Stimulated activated naive CD8-positive, alpha-beta T cell treated with anti-CD3 and anti-CD28 coated beads, Interleukin-15, Interleukin-2, amounts not matched to agents 100 U/mL and 50 U/mL, for 24 hours (primary cell): ENCODE results near the gene EHD4.

Experiments used
- ATAC-seq: fragments of 150-1000 bp; cut with Tn5 transposase; one replicate; pipeline ENCODE4 v1.10.0; 2021
- DNase-seq: peaks from one replicate; pipeline ENCODE4 v3.0.0; 2021

EHD4 gene

GRCh38 chr15:41936649-41937567 is 35.4 kb downstream of the EHD4 start:
- DNase-seq, result peak; percentile 70
- peak; percentile 43 for ATAC-seq

GRCh38 chr15:41936155-41936554 is 36.2 kb downstream of the EHD4 start:
- no peak for DNase-seq
- ATAC-seq, result no peak

- ATAC-seq (peak; percentile 10), DNase-seq (peak; percentile 23)
These were observed 36.8 kb downstream of the EHD4 start for GRCh38 chr15:41935566-41936020.

- peak; percentile 72 for DNase-seq
These were observed 37.5 kb downstream of the EHD4 start for GRCh38 chr15:41934843-41935242.

GRCh38 chr15:41933771-41934170 is 38.6 kb downstream of the EHD4 start:
- DNase-seq (peak; percentile 15), ATAC-seq (no peak)

More at GRCh38 chr15:41934843-41935242, 37.5 kb downstream of the EHD4 start:
- peak; percentile 63 for ATAC-seq

GRCh38 chr15:41933326-41933725 is 39.0 kb downstream of the EHD4 start:
- ATAC-seq (no peak), DNase-seq (no peak)

- DNase-seq, result no peak
- no peak for ATAC-seq
These were observed 39.7 kb downstream of the EHD4 start for GRCh38 chr15:41932511-41933289.

- no peak for DNase-seq
- ATAC-seq, result no peak
These were observed 40.3 kb downstream of the EHD4 start for GRCh38 chr15:41932101-41932500.

- ATAC-seq (no peak), DNase-seq (no peak)
These were observed 41.5 kb downstream of the EHD4 start for GRCh38 chr15:41930867-41931222.

GRCh38 chr15:41930221-41930866 is 42.0 kb downstream of the EHD4 start:
- DNase-seq (no peak), ATAC-seq (no peak)

- peak; percentile 80 for ATAC-seq
- DNase-seq, result peak; percentile 57
These were observed 43.4 kb downstream of the EHD4 start for GRCh38 chr15:41928637-41929620.

GRCh38 chr15:41928100-41928499 is 44.3 kb downstream of the EHD4 start:
- no peak for ATAC-seq
- DNase-seq, result no peak

- DNase-seq (no peak), ATAC-seq (no peak)
These were observed 44.8 kb downstream of the EHD4 start for GRCh38 chr15:41927536-41927935.

- ATAC-seq (peak; percentile 14), DNase-seq (no peak)
These were observed 45.9 kb downstream of the EHD4 start for GRCh38 chr15:41926185-41927056.

- ATAC-seq (no peak), DNase-seq (no peak)
These were observed 47.2 kb downstream of the EHD4 start for GRCh38 chr15:41925086-41925608.

GRCh38 chr15:41923401-41923997 is 48.9 kb downstream of the EHD4 start:
- ATAC-seq, result no peak
- DNase-seq, result no peak

GRCh38 chr15:41922353-41922752 is 50.0 kb downstream of the EHD4 start:
- DNase-seq, result no peak
- no peak for ATAC-seq

- no peak for DNase-seq
- ATAC-seq, result no peak
These were observed 50.7 kb downstream of the EHD4 start for GRCh38 chr15:41921639-41922038.

- DNase-seq (no peak), ATAC-seq (no peak)
These were observed 51.2 kb downstream of the EHD4 start for GRCh38 chr15:41921167-41921566.
